GM21381 (cell line): ENCODE measurements around the gene CCDC191.

Experiments
- ATAC-seq: cut with Tn5 transposase; IDR thresholded peaks from one replicate; pipeline ENCODE4 v1.9.1; 2021; ENCODE audit warnings: mild to moderate bottlenecking, moderate library complexity; ENCODE audit not compliant: unreplicated experiment

The CCDC191 gene, protein sequence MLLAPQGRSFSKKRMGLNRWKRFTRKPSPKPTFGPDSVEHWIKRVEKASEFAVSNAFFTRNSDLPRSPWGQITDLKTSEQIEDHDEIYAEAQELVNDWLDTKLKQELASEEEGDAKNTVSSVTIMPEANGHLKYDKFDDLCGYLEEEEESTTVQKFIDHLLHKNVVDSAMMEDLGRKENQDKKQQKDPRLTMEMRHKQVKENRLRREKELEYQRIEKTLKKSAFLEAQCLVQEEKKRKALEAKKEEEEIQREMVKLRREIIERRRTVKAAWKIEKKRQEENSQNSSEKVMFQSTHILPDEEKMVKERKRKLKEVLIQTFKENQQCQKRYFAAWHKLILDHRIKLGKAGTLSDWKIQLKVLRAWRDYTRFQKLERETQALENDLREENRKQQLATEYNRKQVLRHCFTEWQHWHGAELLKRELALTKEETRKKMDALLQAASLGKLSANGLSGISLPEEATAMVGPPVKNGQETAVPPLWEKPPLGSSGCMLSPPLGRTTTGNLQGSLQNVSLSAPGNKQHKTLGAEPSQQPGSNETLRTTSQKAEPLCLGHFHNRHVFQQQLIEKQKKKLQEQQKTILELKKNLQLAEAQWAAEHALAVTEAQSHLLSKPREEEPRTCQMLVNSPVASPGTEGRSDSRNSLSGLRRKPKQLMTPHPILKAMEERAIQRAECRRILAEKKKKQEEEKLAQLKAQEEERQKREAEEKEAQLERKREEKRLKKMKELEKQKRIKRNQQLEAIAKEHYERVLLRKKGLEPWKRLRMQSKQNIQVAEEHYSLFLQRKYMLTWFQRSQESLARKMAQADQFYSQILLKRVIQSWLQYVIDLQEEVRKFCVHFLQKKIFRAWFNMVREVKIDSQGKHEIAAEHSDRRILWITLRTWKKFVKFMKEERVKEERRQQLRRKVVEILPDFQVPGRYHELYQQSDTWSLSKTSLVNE

DNA sequence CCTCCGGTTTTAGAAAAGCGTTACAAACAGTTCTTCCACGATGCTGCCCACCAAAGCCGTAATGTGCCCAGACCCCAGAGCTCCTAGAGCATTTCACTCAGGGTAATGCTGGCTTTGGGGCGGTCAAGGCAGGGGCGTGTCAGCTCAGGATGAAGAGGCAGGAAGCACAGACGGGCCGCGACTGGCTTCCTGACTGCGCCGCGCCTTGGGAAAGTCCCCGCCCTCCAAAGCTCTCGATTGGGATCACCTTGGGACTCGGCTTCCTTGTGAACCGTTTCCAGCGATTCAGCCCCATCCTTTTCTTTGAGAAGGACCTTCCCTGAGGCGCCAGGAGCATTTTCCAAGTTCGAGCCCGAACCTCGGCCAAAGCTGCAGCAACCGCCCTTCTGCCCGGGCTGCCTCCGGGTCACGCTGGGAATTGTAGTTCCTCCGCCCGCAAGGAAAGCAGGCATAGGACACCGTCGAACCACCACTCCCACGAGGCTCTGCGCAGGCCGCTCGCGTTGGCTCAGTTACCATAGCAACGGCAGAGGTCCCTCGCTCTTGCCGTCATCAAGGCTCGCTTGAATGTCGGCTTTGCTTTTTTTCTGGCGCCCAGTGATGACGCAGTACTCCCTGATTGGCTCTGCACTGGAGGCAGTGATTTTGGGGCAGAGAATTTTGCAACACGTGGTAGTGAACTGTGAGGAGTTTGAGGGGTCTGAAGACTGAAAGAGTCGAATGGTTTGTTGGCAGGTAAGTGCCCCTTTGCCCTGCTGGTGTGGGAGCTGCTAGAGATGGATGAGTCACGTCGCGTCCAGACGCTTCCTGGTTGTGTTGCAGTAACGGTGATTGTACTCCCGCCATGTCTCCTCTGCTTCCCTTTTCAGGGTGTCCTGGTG is at the start of gene CCDC191, which contains the start of gene QTRT2:
CCDC191 (minus strand) TSS at position 397 of the 881 bp plus-strand sequence; CDS start at position 337, 60 bp downstream.
QTRT2 (plus strand) TSS at position 608 of the 881 bp plus-strand sequence. CDS start 8,521 bp downstream, outside the sequence.
- ATAC-seq, result peak; percentile 97

GRCh38 chr3:114104414-114104813 is 48.1 kb upstream of the CCDC191 start:
- no peak for ATAC-seq

DNA sequence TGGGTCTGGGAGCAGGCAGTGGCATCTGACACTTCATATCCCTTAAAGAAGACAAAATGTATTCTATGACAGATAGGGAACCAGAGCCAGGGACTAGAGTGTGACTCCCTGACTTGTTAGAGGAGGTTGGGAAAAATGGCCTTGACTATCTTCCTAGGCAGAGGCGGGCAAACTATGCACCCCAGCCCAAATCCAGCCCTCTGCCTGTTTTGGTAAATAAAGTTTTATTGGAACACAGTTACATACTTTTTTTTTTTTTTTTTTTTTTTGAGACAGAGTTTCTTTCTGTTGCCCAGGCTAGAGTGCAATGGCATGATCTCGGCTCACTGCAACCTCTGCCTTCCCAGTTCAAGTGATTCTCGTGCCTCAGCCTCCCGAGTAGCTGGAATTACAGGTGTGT is 47.5 kb upstream of the CCDC191 start:
- ATAC-seq, result no peak

DNA sequence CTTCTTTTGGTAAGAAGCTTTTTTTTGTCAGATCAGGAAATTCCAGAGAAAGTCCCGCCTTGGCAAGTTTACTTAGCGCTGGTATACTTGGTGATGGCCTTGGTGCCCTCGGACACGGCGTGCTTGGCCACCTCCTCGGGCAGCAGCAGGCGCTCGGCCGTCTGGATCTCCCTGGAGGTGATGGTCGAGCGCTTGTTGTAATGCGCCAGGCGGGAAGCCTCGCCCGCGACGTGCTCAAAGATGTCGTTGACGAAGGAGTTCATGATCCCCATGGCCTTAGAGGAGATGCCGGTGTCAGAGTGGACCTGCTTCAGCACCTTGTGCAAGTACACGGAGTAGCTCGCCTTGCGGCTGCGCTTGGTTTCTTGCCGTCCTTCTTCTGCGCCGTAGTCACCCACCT is 46.9 kb upstream of the CCDC191 start:
- ATAC-seq, result no peak

DNA sequence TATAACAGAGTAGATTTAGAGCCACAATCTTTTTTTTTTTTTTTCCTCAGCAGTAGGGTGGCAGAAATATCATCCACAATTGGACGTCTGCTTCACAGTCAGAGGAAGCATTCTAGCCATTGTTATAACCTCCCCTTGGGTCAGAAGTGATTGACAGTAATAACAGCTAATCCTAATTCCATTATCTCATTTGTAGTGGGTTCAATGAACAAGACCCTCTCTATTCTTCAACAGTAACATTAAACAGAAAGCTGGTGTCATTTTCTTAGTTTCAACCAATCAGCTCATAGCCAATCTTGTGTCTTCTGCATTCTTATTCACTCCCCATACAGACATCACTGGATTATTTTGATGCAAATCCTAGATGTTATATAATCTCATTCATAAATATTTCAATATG is 44.8 kb upstream of the CCDC191 start:
- ATAC-seq, result no peak

GRCh38 chr3:114095796-114096195 is 39.5 kb upstream of the CCDC191 start:
- no peak for ATAC-seq

GRCh38 chr3:114093596-114093995 is 37.3 kb upstream of the CCDC191 start:
- ATAC-seq, result no peak

GRCh38 chr3:114093016-114093380 is 36.7 kb upstream of the CCDC191 start:
- no peak for ATAC-seq

DNA sequence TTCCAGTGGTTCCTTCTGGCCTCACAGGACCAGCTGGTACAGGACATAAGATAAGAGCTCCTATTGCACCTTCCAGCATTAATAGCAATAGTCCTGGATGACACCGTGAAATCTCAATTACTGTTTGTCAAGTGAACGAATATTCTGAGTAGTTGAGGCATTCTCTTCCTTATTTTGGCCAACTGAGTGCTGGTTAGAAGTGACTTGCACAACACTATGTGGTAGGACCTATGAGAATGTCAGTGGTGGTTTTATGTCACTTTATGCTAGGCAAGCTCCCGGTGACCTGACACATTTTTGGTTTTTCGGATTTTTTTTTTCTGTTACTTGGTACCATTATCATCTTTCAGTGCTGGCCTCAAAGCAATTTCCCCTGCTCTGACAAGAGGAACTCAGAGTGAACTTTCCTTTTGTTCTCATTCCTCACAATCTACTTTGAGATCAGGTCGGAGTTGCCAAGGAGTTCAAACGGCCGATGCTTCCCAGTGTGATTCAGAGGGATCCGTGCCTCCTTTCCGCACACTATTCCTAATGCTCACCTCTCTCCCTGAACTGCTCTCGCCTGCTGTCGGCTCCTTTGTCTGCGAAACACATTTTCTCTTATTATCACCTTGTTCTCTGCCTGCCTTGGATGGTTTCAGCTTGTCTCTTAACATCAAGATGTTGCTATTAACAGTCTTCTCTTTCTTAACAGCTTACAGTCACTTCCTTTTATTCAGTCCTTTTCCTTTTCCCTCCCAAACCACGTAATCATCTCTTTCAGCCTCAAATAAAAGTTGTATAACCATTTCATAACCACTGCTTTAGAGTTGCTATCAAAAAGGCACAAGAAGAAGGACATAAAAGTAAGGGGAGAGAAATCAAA is 36.1 kb upstream of the CCDC191 start:
- ATAC-seq, result no peak

DNA sequence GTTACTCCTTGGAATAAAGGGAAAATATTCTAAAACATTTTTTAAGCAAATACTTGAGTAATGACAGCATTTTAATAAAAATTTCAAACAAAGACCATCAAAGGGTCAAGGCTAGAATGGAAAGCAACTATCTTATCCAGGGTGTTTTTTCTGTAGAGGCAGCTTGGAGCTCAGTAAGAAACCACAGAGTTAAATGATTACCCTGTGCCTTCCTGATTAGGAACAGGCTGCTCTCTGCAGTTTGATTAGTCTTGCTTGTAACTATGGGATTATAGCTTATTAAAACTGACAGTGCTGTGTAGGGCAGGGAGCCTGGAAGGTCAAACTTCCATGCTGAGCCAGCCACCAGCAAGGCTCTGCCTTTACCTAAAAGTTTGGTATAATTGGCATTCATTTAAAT is 33.3 kb upstream of the CCDC191 start:
- ATAC-seq, result no peak

- no peak for ATAC-seq
Measured at GRCh38 chr3:114086356-114086755, 30.0 kb upstream of the CCDC191 start.

GRCh38 chr3:114083112-114083511 is 26.8 kb upstream of the CCDC191 start:
- no peak for ATAC-seq

GRCh38 chr3:114081037-114081436 is 24.7 kb upstream of the CCDC191 start:
- ATAC-seq, result no peak

GRCh38 chr3:114080201-114080600 is 23.9 kb upstream of the CCDC191 start:
- ATAC-seq, result no peak

DNA sequence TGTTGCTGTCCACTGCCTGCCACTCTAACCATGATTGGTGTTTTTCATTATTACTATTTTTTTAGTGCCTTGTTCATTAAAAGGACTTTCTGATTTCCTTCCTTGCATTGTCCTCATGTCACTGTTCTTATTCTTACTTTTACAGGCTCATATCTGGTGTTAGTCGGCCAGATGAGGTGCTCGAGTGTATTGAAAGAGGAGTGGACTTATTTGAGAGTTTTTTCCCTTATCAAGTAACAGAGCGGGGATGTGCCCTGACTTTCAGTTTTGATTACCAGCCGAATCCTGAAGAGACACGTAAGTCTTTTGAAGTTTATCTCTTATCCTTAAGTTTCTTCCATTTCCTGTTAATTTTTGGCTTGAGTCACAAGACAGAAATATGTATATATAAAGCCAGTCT is 23.4 kb upstream of the CCDC191 start:
- no peak for ATAC-seq

DNA sequence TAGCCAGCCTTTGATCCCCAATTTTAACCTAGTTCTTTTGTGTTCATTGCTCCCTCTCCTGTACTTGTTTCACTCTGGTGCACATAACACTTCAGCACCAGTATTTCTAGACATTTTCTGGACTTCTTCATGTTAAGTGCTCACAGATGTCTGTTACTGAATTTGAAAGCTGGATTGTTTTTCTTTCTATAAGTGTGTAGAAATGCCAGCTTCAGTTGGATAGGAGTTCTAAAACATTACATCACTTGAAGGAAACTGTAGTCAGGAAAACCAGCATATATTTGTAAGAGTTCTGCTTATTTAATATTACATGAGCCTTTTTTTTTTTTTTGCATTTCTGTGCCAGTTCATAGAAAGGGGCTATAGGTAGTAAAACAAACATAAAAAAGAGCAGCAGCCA is 21.8 kb upstream of the CCDC191 start:
- ATAC-seq, result no peak

DNA sequence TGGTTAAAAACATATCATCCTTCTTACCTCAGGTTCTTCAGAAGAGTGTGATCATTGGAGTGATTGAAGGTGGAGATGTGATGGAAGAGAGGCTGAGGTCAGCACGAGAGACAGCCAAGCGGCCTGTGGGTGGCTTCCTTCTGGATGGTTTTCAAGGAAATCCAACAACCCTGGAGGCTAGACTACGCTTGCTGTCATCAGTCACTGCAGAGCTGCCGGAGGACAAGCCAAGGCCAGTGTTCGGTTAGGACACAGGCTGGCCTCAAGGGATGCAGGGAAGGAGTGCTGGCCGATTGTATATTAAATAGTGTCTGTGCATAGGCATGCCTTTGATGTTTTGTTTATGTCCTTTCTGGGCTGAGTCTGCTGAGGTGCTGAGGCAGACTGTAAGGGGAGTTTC is 20.4 kb upstream of the CCDC191 start:
- no peak for ATAC-seq

DNA sequence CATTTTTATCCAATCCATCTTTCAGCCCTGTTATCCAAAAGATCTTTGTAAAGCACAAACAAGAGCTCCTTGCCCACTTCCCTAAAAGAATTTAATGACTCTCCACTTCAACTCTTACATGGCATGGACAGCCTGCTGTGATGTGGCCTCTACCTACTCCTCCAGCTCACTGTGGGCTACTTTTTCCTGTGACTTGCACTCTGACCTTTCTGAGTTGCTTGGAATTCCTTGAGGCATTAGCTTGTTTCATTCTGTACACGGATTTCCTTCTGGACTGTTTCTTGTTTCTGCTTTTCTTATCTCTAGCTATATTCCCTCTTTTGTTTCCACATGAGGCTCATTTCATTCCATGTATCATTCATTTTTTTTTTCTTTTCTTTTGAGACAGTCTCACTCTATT is 15.5 kb upstream of the CCDC191 start:
- ATAC-seq, result no peak

DNA sequence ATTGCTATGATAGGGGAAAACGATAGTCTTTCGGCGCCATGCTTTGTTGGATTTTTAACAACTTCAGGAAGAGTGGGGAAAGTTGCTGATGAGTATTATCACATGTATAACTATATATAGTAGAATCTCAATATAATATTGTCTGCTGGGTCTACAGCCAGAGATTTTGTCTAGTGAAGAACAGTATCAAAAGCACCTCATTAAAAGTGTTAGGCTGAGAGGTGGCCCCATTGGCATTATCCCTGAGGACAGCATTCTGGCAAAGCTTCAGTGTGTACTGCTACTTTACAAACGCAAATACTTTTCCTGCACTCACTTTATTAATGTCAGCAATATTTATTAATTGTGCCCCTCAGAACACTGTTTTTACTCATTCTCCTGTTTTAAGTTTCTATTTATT is 12.0 kb upstream of the CCDC191 start:
- no peak for ATAC-seq

DNA sequence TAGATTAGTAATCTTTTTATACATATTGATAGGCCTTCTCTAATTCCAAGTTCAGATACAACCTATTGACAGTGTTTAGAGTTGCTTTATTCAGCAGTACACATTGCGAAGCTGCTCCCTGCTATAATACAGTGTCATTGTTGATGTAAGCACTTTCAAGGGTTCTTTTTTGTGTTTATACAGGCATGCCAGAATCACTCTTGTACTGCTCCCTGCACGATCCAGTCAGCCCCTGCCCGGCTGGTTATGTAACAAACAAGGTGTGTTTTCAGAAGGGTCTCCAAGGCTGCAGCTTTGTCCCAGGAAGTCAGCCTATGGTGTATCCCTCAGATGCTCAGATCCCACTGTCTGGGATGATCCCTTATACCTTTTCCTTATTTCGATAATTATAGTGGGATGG is 11.5 kb upstream of the CCDC191 start:
- no peak for ATAC-seq
